Loucy (cell line): ENCODE measurements around the gene PPARG.
A peak's percentile ranks its signal among the peaks of the same experiment; 100 is the strongest.

Experiments used
- H2AFZ ChIP-seq: fragments of 200-600 bp; sonication (generic); 2 replicates; pipeline ENCODE4 v1.6.0; 2016; ENCODE audit warnings: antibody characterized with exemption, mild to moderate bottlenecking, low read length, moderate library complexity
- H3F3A ChIP-seq: fragments of 200-600 bp; 2 replicates; pipeline ENCODE4 v1.6.0; 2016; ENCODE audit warnings: antibody characterized with exemption, low read depth, mild to moderate bottlenecking
- H3K27me3 ChIP-seq: fragments of 200-600 bp; sonication (generic); 2 replicates; pipeline ENCODE4 v1.6.1; 2014; ENCODE audit warnings: low read length, mild to moderate bottlenecking; ENCODE audit not compliant: insufficient read depth, poor library complexity, severe bottlenecking
- H3K36me3 ChIP-seq: fragments of 200-600 bp; sonication (generic); 2 replicates; pipeline ENCODE4 v1.6.1; 2016; ENCODE audit warnings: low read length; ENCODE audit not compliant: insufficient read depth
- H3K4me1 ChIP-seq: fragments of 200-600 bp; sonication (generic); 2 replicates; pipeline ENCODE4 v1.5.1; 2014; ENCODE audit warnings: low read length, mild to moderate bottlenecking; ENCODE audit not compliant: insufficient read depth, poor library complexity, severe bottlenecking
- H3K4me2 ChIP-seq: fragments of 200-600 bp; sonication (generic); 2 replicates; pipeline ENCODE4 v1.6.0; 2014; ENCODE audit warnings: antibody characterized with exemption, low read length, low read depth, mild to moderate bottlenecking; ENCODE audit not compliant: poor library complexity, severe bottlenecking
- H3K4me3 ChIP-seq: fragments of 200-600 bp; sonication (generic); 2 replicates; pipeline ENCODE4 v1.5.1; 2014; ENCODE audit warnings: low read length, mild to moderate bottlenecking, mixed read lengths; ENCODE audit not compliant: poor library complexity, severe bottlenecking
- H3K79me2 ChIP-seq: fragments of 200-600 bp; sonication (generic); 2 replicates; pipeline ENCODE4 v1.6.1; 2014; ENCODE audit warnings: low read length; ENCODE audit not compliant: insufficient read depth
- H3K9ac ChIP-seq: fragments of 200-600 bp; sonication (generic); 2 replicates; pipeline ENCODE4 v1.6.0; 2014; ENCODE audit warnings: mild to moderate bottlenecking, low read depth, low read length, moderate library complexity; ENCODE audit not compliant: poor library complexity, severe bottlenecking
- H3K9me2 ChIP-seq: fragments of 200-600 bp; sonication (generic); replicated peaks from 2 replicates; pipeline ENCODE4 v1.6.1; 2016; ENCODE audit warnings: low read depth, low read length, mixed read lengths
- H3K9me3 ChIP-seq: fragments of 200-600 bp; sonication (generic); 2 replicates; pipeline ENCODE4 v1.6.1; 2014; ENCODE audit warnings: mild to moderate bottlenecking, antibody characterized with exemption, low read length, low read depth; ENCODE audit not compliant: insufficient read depth
- H4K20me1 ChIP-seq: fragments of 200-600 bp; sonication (generic); 2 replicates; pipeline ENCODE4 v1.6.0; 2014; ENCODE audit warnings: antibody characterized with exemption, low read length, mild to moderate bottlenecking; ENCODE audit not compliant: insufficient read depth, poor library complexity, severe bottlenecking
- CTCF ChIP-seq: fragments of 200-600 bp; sonication (generic); conservative IDR thresholded peaks from 2 replicates; pipeline ENCODE4 v1.5.1; 2014; ENCODE audit warnings: mild to moderate bottlenecking, antibody characterized with exemption, low read length
- EZH2phosphoT487 ChIP-seq: fragments of 200-600 bp; IDR thresholded peaks from 2 replicates; pipeline ENCODE4 v1.6.1; 2018; ENCODE audit warnings: antibody characterized with exemption, mild to moderate bottlenecking, moderate library complexity, borderline replicate concordance

Gene PPARG

GRCh38 chr3:12394569-12395271, 105.8 kb downstream of the PPARG start:
- H3K9me3 ChIP-seq, result no peaks in the 10 kb centered on the region
- no peaks in the 10 kb centered on the region for H3K27me3 ChIP-seq
- H2AFZ ChIP-seq, result peak overlapping the region; percentile 15; the same call in 1 of the 2 replicates
- H3K4me3 ChIP-seq, result no peak overlapping the region
- H4K20me1 ChIP-seq, result no peaks in the 10 kb centered on the region
- peaks cover 20% of the 10 kb centered on the region for H3K4me1 ChIP-seq
- H3K36me3 ChIP-seq, result no peaks in the 10 kb centered on the region
- H3K9ac ChIP-seq, result no peak overlapping the region
- H3F3A ChIP-seq, result no peaks in the 10 kb centered on the region
- peak overlapping the region; percentile 17 for H3K4me2 ChIP-seq
- no peaks in the 10 kb centered on the region for H3K79me2 ChIP-seq
- TF ChIP-seq CTCF (no peak), EZH2phosphoT487 (no peak)
- H3K9me2 ChIP-seq, result no peaks in the 10 kb centered on the region

GRCh38 chr3:12395349-12396012, 106.6 kb downstream of the PPARG start:
- Histone ChIP-seq H3K27me3 (no peaks in the 10 kb centered on the region), H3K9me3 (no peaks in the 10 kb centered on the region), H4K20me1 (no peaks in the 10 kb centered on the region), H3K9ac (no peak overlapping the region), H3K79me2 (no peaks in the 10 kb centered on the region), H3K36me3 (no peaks in the 10 kb centered on the region), H2AFZ (0 out of 2 replicates have a peak overlapping the region, but pooled peaks have one; percentile 25), H3K4me3 (no peak overlapping the region), H3K4me1 (peaks cover 25% of the 10 kb centered on the region), H3F3A (no peaks in the 10 kb centered on the region), H3K4me2 (peak overlapping the region; percentile 17), H3K9me2 (no peaks in the 10 kb centered on the region)
- TF ChIP-seq CTCF (no peak), EZH2phosphoT487 (no peak)

GRCh38 chr3:12396471-12396870, 107.6 kb downstream of the PPARG start:
- H2AFZ ChIP-seq, result no peak overlapping the region
- no peak overlapping the region for H3K4me3 ChIP-seq
- H3K27me3 ChIP-seq, result no peaks in the 10 kb centered on the region
- H3K36me3 ChIP-seq, result no peaks in the 10 kb centered on the region
- H3K9me2 ChIP-seq, result no peaks in the 10 kb centered on the region
- H3K9me3 ChIP-seq, result no peaks in the 10 kb centered on the region
- TF ChIP-seq CTCF, result no peak
- no peak for TF ChIP-seq EZH2phosphoT487
- H4K20me1 ChIP-seq, result no peaks in the 10 kb centered on the region
- H3K9ac ChIP-seq, result no peak overlapping the region
- H3K4me1 ChIP-seq, result peaks cover 35% of the 10 kb centered on the region
- H3K79me2 ChIP-seq, result no peaks in the 10 kb centered on the region
- H3K4me2 ChIP-seq, result no peak overlapping the region
- no peaks in the 10 kb centered on the region for H3F3A ChIP-seq
